ENCODE measurements around the gene SLC5A10.

DNA sequence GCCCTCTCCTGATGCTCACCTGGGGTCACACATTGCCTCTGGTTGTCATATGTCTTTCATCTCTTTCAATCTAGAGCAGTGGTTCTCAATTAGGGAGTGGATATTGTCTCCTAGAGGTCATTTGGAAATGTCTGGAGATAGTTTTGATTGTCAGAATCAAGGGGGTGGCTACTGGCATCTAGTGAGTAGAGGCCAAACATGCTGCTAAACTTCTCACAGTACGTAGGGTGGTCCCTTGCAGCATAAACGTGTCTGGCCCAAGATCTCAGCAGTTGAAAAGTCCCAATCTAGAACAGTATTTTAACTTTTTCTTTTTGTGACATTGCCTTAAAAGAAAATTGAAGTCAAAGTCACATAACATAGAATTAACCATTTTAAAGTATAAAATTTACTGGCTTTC lies 30.5 kb upstream of the SLC5A10 start:
- TF ChIP-seq, protein P1, sequence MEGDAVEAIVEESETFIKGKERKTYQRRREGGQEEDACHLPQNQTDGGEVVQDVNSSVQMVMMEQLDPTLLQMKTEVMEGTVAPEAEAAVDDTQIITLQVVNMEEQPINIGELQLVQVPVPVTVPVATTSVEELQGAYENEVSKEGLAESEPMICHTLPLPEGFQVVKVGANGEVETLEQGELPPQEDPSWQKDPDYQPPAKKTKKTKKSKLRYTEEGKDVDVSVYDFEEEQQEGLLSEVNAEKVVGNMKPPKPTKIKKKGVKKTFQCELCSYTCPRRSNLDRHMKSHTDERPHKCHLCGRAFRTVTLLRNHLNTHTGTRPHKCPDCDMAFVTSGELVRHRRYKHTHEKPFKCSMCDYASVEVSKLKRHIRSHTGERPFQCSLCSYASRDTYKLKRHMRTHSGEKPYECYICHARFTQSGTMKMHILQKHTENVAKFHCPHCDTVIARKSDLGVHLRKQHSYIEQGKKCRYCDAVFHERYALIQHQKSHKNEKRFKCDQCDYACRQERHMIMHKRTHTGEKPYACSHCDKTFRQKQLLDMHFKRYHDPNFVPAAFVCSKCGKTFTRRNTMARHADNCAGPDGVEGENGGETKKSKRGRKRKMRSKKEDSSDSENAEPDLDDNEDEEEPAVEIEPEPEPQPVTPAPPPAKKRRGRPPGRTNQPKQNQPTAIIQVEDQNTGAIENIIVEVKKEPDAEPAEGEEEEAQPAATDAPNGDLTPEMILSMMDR (IDR thresholded peaks at IDR 0.05): no peak
- no peak for TF ChIP-seq POLR2A (IDR thresholded peaks at IDR 0.05)

All from Peyer's patch (tissue), 4 donors.